Prostate gland (tissue), 2 donors: Measurements from ENCODE around the gene GHRL.

Experiments used
- CTCF ChIP-seq, 4 experiments: fragments of 200-600 bp in 2 of 4; fragments of 450-650 bp in 2 of 4; sonication (generic) in 2 of 4; IDR thresholded peaks; 1 replicate in 3 of 4; 2 replicates in 1 of 4; pipeline ENCODE4 v1.5.1; 2016 to 2019; ENCODE audit warnings: antibody characterized with exemption in 4 of 4, mild to moderate bottlenecking in 2 of 4, moderate library complexity in 2 of 4
- POLR2A ChIP-seq: fragments of 450-650 bp; IDR thresholded peaks from one replicate; pipeline ENCODE4 v1.6.1; 2016; ENCODE audit warnings: antibody characterized with exemption, mild to moderate bottlenecking
- POLR2AphosphoS5 ChIP-seq: sonication (generic); formaldehyde crosslinking; IDR thresholded peaks from one replicate; pipeline ENCODE4 v1.6.1; 2017; ENCODE audit warnings: antibody characterized with exemption

DNA sequence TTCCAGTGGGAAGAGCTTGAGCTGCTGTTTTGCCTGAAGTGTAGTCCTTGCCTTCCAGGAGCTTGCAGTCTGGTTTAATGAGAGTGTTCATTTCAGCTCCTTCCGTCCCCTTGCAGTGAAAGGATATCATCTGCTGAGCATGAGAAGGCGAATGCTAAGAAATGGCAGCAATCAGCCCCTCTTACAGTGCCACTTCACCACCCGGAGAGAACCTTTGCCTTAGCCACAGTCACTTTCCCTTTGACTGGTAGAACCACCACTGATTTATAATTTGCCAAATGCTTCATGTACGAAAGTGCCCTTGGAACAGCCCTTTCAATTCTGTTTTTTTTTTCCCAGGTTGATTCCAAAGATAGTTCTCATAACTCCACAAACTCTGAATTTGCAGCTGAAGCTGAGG, 32.9 kb downstream of the GHRL start:
- TF ChIP-seq CTCF (IDR thresholded peaks at IDR 0.05), result no peak
- no peak for TF ChIP-seq POLR2A
- TF ChIP-seq POLR2AphosphoS5, result no peak
